ENCODE data around the gene IARS1. TPM values are rescaled to one million over a fixed set of nuclear protein-coding genes. Genes with fewer than 3 reads are reported as not detected.

IARS1 gene
- polyA plus RNA-seq, 3 donors = 102 to 112 (median 106) TPM

- no peak for DNase-seq (ENCODE audit: low read depth in 3 of 3, low spot score in 2 of 3)
These were observed 45.5 kb downstream of the IARS1 start for GRCh38 chr9:92247981-92248380.

DNA sequence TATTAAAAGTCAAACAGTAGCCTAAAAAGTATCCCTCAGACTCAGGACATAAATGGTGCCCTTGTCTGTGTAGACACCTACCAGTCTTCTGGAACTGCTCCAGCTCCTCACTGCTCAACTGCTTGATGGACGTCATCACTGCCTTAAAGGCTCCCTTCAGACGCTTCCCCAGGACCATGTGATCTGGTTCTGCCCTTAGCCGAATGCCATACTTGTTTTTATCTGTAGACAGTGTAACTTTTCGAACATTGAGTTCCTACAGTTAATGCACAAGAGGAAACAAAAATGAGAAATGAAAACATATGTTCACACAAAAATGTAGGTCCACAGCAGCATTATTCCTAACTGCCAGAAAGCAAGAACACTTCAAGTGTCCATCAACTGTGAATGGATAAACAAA, 46.2 kb downstream of the IARS1 start:
- DNase-seq (ENCODE audit: low read depth in 3 of 3, low spot score in 2 of 3) = no peak

- DNase-seq (ENCODE audit: low read depth in 3 of 3, low spot score in 2 of 3) = no peak
These were observed 48.3 kb downstream of the IARS1 start for GRCh38 chr9:92245005-92245797.

Other genes starting within 250 kb of the IARS1 start
- gene SPTLC1, start 178.3 kb downstream of the IARS1 start, polyA plus RNA-seq (ENCODE audit: insufficient read length in 3 of 3) = 100 to 1,000 TPM in 1 of 3 donors, 10 to 100 TPM in 2; 93.8 to 109 (median 99.7) TPM
- gene NOL8, start 31.7 kb upstream of the IARS1 start, polyA plus RNA-seq (ENCODE audit: insufficient read length in 3 of 3) = 10 to 100 TPM; 43.4 to 48.7 (median 45.8) TPM
- gene CENPP, start 32.3 kb upstream of the IARS1 start, polyA plus RNA-seq (ENCODE audit: insufficient read length in 3 of 3) = 1 to 10 TPM; 5.7 to 7.7 (median 6.3) TPM
- 10 to 100 TPM; 34.0 to 55.2 (median 47.4) TPM for gene OGN, start 110.9 kb upstream of the IARS1 start, polyA plus RNA-seq (ENCODE audit: insufficient read length in 3 of 3)
- gene OMD, start 130.8 kb upstream of the IARS1 start, polyA plus RNA-seq (ENCODE audit: insufficient read length in 3 of 3) = 1 to 10 TPM in 2 of 3 donors, under 1 TPM in 1; 0.41 to 1.5 (median 1.1) TPM
- gene ASPN, start 188.8 kb upstream of the IARS1 start, polyA plus RNA-seq (ENCODE audit: insufficient read length in 3 of 3) = 10 to 100 TPM; 10.2 to 16.4 (median 15.1) TPM
- gene ECM2, start 242.3 kb upstream of the IARS1 start, polyA plus RNA-seq (ENCODE audit: insufficient read length in 3 of 3) = 10 to 100 TPM; 14.8 to 21.1 (median 16.1) TPM

Measured in right renal cortex interstitium (tissue), 3 donors.